ENCODE data around the gene CTCFL.
"Not testable (repeated sequence)": the region's sequence is repeated elsewhere in the genome, so short reads cannot be mapped to it uniquely, and the experiment has no call there.

CTCFL gene

GRCh38 chr20:57478176-57478575 is 46.8 kb downstream of the CTCFL start:
- DNase-seq: no peak

GRCh38 chr20:57476641-57477461 is 48.1 kb downstream of the CTCFL start:
- no peak for DNase-seq

GRCh38 chr20:57476084-57476526 is 48.8 kb downstream of the CTCFL start:
- DNase-seq: no peak

GRCh38 chr20:57475388-57476083 is 49.4 kb downstream of the CTCFL start:
- DNase-seq: no peak

- no peak for DNase-seq
These were observed 50.1 kb downstream of the CTCFL start for GRCh38 chr20:57474816-57475215.

DNA sequence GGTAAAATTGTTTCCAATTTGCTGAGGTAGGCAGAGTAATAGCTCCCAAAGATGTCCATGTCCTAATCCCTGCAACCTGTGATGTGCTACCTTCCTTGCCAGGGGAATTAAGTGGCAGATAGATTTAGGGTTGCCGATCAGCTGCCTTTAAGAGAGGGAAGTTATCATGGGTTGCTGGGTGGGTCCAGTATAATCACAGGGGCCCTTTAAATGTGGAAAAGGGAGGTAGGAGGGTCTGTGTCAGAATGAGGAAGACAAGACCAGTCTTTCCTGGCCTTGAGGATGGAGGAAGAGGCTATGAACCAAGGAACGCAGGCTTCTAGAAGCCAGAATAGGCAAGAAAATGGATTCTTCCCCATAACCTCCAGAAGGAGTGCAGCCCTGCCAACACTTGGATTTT is 50.7 kb downstream of the CTCFL start:
- no peak for DNase-seq

DNA sequence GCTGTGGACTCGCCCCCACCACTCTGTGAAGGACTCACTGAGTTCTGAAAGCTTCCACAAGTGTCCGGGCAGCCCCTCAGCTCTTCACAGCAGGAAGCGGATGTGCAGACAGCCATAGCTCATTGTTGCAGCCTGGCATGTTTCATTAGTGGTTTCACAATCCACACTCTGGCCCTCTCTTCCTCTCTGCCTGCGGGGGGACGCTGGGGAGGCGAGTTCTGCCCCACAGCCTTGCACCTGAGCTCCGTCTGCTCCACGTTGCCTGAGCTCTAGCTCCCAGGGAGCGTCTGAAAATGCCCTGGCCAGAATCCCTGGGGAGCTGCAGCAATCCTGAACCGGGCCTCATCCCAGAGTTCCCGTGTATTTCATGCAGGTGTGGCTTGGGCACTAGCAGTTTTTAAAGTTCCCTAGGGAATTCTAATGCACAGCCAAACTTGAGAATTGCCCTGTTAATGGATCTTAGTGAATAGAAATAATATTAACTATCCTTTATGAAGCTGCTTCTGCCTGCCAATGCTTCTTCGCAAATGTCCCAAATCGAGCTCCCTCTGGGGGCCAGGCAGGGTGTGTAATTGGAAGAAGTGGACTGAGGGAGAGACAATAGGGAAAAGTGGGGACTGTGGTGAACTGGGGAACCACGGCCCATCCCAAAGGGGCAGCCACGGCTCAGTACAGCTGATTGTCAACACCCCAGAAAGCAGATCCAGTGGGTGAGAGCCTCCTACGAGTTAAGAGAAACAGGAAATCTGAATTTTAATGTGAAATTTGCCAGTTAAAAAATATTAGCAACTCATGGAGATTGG is 51.5 kb downstream of the CTCFL start:
- peak; percentile 5 for DNase-seq

GRCh38 chr20:57472474-57472873 is 52.5 kb downstream of the CTCFL start:
- DNase-seq: not testable (repeated sequence)

GRCh38 chr20:57471496-57472372 is 53.2 kb downstream of the CTCFL start:
- no peak for DNase-seq

GRCh38 chr20:57470666-57471495 is 54.1 kb downstream of the CTCFL start:
- no peak for DNase-seq

- DNase-seq: peak; percentile 8
These were observed 54.8 kb downstream of the CTCFL start for GRCh38 chr20:57470212-57470522.

DNA sequence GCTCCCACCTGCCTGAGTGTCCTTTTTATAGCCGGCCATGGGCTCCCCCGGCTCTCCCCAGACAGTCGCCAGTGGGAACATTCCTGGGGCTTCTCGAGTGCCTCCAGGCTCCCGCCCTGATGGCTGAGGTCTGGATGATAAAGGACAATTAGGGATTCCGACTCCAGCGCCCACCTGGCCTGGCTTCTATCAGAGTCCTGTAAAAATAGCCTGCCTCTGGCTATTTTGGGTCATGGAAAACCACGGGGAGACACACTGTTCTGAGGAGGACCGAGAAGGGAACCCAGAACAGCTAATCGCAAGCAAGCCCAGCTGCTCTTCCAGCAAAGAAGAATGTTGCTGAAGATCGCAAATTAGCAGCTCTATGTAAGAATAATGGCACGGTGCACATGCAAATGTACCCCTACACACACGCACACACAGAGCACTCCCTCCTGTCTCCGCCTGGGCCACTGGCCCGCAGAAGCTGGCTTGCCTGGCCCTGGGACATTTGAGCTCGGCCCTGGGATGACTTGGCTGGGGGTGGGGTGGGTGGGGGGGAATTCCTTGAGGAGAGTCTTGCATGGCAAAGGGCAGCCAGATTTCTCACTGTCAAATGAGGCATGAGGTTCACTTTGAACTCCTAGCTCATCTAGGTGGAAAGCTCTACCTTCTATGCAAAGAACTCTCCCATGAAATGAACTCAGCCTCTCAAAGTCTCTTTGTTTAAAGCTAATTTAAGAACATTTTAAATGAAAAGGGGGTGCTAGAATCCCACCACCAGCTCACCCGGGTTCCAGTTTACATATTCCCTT is 55.3 kb downstream of the CTCFL start:
- DNase-seq: no peak

DNA sequence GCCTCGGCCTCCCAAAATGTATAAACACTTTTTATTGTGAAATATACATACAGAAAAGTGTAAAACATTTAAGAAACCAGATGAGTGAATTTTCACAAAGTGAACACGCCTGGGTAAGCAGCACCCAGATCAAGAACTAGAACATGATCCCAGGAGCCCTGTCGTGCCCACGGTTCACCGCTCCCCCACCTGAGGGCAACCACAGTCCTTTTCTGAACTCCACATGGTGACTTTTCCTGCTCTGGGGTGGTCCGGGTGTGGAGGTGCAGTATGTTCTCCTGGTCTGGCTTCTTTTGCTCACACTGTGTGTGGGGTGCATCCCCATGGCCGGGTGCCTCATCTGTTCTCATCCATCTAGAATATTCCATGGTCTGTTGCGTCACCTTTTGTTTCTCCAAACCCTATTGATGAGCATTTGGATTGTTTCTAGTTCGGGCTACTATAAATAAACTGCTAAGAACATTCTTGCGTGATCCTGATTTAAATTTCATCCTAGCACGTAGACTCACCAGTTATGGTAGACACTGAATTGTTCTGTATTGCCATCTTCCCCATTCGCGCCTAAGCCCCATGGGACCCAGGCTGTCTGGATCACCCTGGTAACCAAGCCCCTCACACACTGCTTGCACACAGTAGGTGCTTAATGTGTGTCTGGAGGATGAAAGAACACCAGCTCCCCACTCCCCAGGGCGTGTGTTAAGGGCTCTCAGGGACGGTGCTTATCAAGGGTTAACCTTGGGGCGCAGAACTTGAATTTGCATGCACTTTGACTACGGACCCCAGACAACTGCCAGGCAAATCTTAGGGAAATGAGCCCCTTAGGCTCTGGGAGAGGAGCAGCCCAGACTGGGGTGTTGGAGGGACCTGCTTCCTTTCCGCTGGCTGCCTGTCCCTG is 56.2 kb downstream of the CTCFL start:
- DNase-seq: no peak

DNA sequence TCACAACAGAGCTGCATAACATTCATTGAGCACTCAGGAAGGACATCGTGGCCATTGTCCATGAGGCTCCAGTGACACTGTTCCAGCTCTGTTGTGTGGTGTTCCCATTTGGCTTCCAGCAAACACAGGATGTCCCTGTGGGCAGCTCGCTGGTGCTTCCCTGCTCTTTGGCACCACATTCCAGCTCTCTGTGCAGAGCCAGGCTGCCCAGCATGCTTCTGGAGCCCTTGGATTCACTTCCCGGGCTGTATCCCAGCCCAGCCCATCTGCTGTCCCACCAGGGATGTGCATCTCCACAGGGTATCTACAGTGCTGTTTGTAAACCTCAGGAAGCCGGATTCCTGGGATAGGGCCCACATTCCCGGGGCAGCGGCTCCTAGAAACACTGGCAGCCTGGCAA is 57.2 kb downstream of the CTCFL start:
- DNase-seq: no peak

DNA sequence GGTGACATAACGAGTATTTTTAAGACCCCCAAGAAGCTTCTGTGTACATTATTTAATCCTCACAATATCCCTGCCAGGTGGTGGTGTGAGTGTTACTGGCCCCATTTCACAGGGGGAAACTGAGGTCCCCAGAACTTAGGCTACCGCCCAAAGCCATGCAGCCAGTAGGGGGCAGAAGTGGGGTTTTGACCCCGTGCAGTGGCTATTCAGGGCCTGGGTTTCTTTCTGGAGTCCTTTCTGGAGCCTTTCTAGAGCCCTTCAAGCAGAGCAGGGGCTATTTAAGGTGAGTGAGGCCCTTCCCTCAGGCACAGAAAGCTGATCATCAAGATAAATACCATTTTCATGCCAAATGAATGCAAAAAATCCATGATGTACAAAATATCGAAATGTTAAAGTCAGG is 59.0 kb downstream of the CTCFL start:
- DNase-seq: no peak

DNA sequence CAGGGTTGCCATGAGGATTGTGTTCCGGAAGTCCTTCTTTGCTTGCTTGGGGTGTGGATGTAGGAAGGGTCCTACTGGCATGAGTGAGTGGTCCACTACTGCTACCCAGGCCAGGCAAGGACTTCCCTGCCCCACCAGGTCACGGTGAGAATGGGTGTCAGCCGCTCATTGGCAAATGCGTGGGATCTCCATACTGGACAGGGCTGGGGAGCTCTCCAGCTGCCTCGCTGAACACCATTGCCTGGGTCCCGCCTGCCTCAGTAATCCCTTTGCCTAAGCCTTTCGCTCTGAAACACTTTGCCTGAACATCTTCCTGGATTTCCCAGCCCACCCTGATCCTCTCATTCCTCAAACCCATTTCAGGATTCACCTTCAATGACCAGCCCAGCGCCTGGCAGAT is 59.5 kb downstream of the CTCFL start:
- DNase-seq: peak; percentile 41

GRCh38 chr20:57464642-57465211 is 60.2 kb downstream of the CTCFL start:
- peak; percentile 46 for DNase-seq

GRCh38 chr20:57462781-57463180 is 62.2 kb downstream of the CTCFL start:
- no peak for DNase-seq

- no peak for DNase-seq
These were observed 63.2 kb downstream of the CTCFL start for GRCh38 chr20:57461726-57462125.
